Measurements from ENCODE around the gene GPR18.

Gene GPR18

DNA sequence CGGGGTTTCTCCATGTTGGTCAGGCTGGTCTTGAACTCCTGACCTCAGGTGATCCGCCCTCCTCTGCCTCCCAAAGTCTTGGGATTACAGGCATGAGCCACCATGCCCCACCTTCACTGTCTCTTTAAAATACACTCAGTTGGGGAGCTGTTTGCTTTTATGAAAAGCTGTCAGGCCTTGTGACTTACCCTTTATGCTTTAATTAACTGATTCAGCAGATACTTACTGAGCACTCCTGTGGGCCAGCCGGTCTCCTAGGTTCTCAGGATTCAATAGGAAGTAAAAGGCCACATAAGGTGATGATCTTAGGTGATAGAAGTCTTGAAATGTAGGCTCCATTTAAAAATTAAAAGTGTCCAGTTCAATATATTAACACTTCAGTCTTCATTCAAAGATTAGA, 50.0 kb downstream of the GPR18 start:
- DNase-seq (ENCODE audit: low read depth, low spot score) = no peak

DNA sequence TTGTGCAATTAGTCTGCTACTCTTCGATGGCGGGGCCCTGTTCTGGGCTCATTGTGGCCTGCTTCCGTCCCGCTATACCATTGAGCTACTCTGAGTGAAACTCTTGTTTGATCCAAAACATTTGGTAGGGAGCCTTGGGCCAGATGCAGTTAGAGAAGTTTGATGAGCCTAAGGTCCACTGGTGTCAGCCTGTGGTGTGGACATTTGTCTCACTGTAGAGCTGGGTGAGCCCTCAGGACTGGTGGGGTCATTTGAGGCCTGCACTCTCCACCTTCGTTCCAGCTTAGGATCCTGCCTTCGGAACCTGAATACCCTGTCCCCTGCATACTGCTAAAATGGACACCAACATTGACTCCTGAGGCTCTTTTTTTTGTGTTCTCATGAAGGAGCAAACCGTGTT, 50.7 kb downstream of the GPR18 start:
- DNase-seq (ENCODE audit: low read depth, low spot score) = no peak

DNA sequence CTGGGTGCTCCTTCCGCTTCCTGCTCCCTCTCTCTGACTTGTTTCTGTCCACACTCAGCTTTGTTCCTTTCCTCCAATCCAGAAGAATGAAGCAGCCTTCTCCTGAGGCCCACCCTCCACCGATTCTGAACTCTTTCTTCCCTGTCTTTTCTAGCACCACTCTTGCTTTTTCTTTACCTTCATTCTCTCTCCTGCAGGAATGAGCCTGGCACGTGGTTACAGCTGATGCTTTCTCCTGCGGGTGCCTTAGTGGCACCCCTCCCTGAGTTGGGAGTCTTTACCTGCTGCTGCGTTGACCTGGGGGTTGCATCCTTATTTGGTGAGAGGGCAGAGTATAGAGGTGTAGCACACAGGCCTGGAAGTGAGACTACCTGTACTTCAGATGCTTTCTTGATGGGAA, 51.3 kb downstream of the GPR18 start:
- no peak for DNase-seq (ENCODE audit: low read depth, low spot score)

DNA sequence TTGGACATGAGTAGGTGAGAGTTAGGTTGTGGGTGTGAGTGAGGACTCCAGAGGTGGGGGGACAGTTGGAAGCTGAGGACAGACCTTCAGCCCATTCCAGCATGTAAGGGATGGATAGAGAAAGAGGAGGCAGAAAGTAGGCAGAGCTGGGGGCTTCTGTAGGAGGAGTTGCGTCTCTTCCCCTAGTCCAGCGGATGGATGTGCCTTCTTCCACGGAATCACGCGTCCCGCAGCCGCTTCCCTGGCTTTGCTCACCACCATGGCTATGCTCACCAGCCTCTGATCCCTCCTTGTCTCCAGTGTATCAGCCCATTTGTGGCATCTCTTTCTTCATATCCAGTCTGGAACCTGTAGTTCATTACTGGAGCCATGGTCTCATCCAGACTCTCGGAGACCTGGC, 52.0 kb downstream of the GPR18 start:
- no peak for DNase-seq (ENCODE audit: low read depth, low spot score)

- no peak for DNase-seq (ENCODE audit: low read depth, low spot score)
Measured at GRCh38 chr13:99205621-99206220, 52.5 kb downstream of the GPR18 start.
